Bronchial epithelial cell (primary cell): ENCODE measurements around the gene PLPP3. TPM values are rescaled to one million over a fixed set of nuclear protein-coding genes. Genes with fewer than 3 reads are reported as not detected.

Experiments used
- DNase-seq: peaks from one replicate; pipeline ENCODE4 v3.0.0-alpha.2; 2010; ENCODE audit warnings: low read depth
- FAIRE-seq: peaks from 2 replicates; lab custom pipeline; 2011; peaks lifted over from hg19 to GRCh38; lab: Jason Lieb, UNC
- H3K27me3 ChIP-seq: 2 replicates; pipeline ENCODE4 v1.5.1; 2011; ENCODE audit warnings: low read length; ENCODE audit not compliant: control insufficient read depth, insufficient read depth
- H3K36me3 ChIP-seq: 2 replicates; pipeline ENCODE4 v1.5.1; 2011; ENCODE audit warnings: low read length; ENCODE audit not compliant: control insufficient read depth, insufficient read depth
- H3K4me3 ChIP-seq: 2 replicates; pipeline ENCODE4 v1.5.1; 2011; ENCODE audit warnings: mild to moderate bottlenecking, low read depth, low read length, control low read depth
- CTCF ChIP-seq: IDR thresholded peaks from 2 replicates; pipeline ENCODE4 v1.5.1; 2011; ENCODE audit warnings: mild to moderate bottlenecking, moderate library complexity, low read length, control low read depth, inconsistent platforms; ENCODE audit not compliant: insufficient read depth, severe bottlenecking
- total RNA-seq: library from RNA; depleted of rRNA; stranded (reverse); fragments of >200 nt; gene quantifications from 2 replicates; pipeline ENCODE4 v1.2.1, GENCODE V29; 2014

The PLPP3 gene
- total RNA-seq, 1 donor from 2014 or later, result 3.4 TPM

- H3K27me3 ChIP-seq, result no peaks in the 10 kb centered on the region
- no peaks in the 10 kb centered on the region for H3K36me3 ChIP-seq
- DNase-seq (no peak), FAIRE-seq (no peak)
- no peak for TF ChIP-seq CTCF
- H3K4me3 ChIP-seq, result no peak overlapping the region
Measured at GRCh38 chr1:56557746-56558145, 21.6 kb downstream of the PLPP3 start.

GRCh38 chr1:56555448-56555847 is 23.9 kb downstream of the PLPP3 start:
- H3K4me3 ChIP-seq, result no peak overlapping the region
- no peaks in the 10 kb centered on the region for H3K27me3 ChIP-seq
- no peak for DNase-seq
- no peaks in the 10 kb centered on the region for H3K36me3 ChIP-seq
- FAIRE-seq, result no peak
- no peak for TF ChIP-seq CTCF

- Histone ChIP-seq H3K4me3 (no peak overlapping the region), H3K27me3 (no peaks in the 10 kb centered on the region), H3K36me3 (no peaks in the 10 kb centered on the region)
- no peak for TF ChIP-seq CTCF
- DNase-seq, result no peak
- FAIRE-seq, result no peak
Measured at GRCh38 chr1:56553046-56553445, 26.3 kb downstream of the PLPP3 start.

GRCh38 chr1:56552349-56552748 is 27.0 kb downstream of the PLPP3 start:
- no peak for TF ChIP-seq CTCF
- H3K27me3 ChIP-seq, result no peaks in the 10 kb centered on the region
- H3K4me3 ChIP-seq, result no peak overlapping the region
- DNase-seq, result no peak
- no peak for FAIRE-seq
- no peaks in the 10 kb centered on the region for H3K36me3 ChIP-seq

DNA sequence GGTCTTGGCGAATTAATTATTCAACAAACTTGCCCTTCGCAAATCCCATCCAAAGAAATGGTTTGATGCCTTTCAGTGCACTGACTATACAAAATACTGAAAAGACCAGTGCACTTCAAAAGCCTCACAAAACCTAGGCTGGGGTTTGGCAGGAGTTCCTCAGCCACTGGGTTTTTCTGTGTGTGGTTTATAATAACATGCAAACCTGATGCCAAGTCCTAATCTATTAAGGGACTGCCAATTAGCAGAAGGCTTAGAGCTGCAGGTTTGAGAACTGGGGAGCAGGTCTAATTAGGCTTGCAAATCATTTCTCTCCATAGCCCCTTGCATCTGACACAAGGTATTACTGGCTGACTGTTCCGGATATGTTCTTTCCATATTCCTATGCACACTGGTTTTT is 27.7 kb downstream of the PLPP3 start:
- no peak for TF ChIP-seq CTCF
- no peak overlapping the region for H3K4me3 ChIP-seq
- no peaks in the 10 kb centered on the region for H3K36me3 ChIP-seq
- H3K27me3 ChIP-seq, result no peaks in the 10 kb centered on the region
- FAIRE-seq, result no peak
- DNase-seq, result no peak

DNA sequence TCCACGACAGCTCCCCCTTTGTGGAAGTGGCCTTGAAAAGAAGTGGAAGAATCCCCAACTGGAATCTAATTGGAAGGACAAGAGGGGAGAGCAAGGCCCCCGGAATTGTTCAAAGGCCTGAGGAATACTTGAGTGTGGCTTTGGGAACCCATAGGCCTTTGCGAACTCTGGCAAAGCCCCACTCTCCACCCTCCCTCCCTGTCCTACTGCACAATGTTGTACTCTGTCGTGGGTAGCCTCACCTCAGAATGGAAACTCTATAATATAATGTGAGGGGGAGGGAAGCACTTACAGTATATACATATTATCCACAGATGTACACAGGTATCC is 28.5 kb downstream of the PLPP3 start:
- H3K4me3 ChIP-seq, result no peak overlapping the region
- DNase-seq, result no peak
- TF ChIP-seq CTCF, result no peak
- FAIRE-seq, result no peak
- H3K36me3 ChIP-seq, result no peaks in the 10 kb centered on the region
- no peaks in the 10 kb centered on the region for H3K27me3 ChIP-seq
